Lung (tissue), 12 donors: Measurements from ENCODE around the gene OTOA. TPM values are rescaled to one million over a fixed set of nuclear protein-coding genes. Genes with fewer than 3 reads are reported as not detected.

Source experiments
- ATAC-seq: fragments of 200-7000 bp; cut with Tn5 transposase; one replicate; pipeline ENCODE4 v1.9.1; 2020; ENCODE audit warnings: moderate number of reproducible peaks; ENCODE audit not compliant: insufficient read depth, low FRiP score
- DNase-seq, 3 donors: peaks; one replicate each; pipeline ENCODE4 v3.0.0-alpha.2; 2013 to 2017
- H3K27ac ChIP-seq, 2 donors: one replicate each; pipeline ENCODE4 v1.5.1; 2013; ENCODE audit warnings: mild to moderate bottlenecking in 2 of 2, moderate library complexity in 2 of 2, control low read depth in 1 of 2, inconsistent platforms in 1 of 2, low read depth in 1 of 2, low read length in 1 of 2
- H3K27me3 ChIP-seq, 3 donors: one replicate each; pipeline ENCODE4 v1.5.1; 2013; ENCODE audit warnings: low read length in 2 of 3; ENCODE audit not compliant: control insufficient read depth in 3 of 3, insufficient read depth in 3 of 3
- H3K36me3 ChIP-seq, 4 donors: one replicate each; pipeline ENCODE4 v1.5.1; 2013; ENCODE audit warnings: low read length in 4 of 4, mild to moderate bottlenecking in 1 of 4, moderate library complexity in 1 of 4; ENCODE audit not compliant: control insufficient read depth in 4 of 4, insufficient read depth in 4 of 4
- H3K4me1 ChIP-seq, 5 donors: one replicate each; pipeline ENCODE4 v1.5.1; 2013; ENCODE audit warnings: low read length in 5 of 5, mild to moderate bottlenecking in 2 of 5, moderate library complexity in 1 of 5; ENCODE audit not compliant: control insufficient read depth in 5 of 5, insufficient read depth in 5 of 5
- H3K4me3 ChIP-seq: one replicate; pipeline ENCODE4 v1.5.1; 2013; ENCODE audit warnings: mild to moderate bottlenecking, control low read depth, moderate library complexity
- H3K9ac ChIP-seq, 2 donors: one replicate each; pipeline ENCODE4 v1.5.1; 2013; ENCODE audit warnings: low read length in 2 of 2, control low read depth in 1 of 2; ENCODE audit not compliant: insufficient read depth in 1 of 2
- H3K9me3 ChIP-seq, 4 donors: one replicate each; pipeline ENCODE4 v1.5.1; 2013; ENCODE audit warnings: low read length in 3 of 4, mild to moderate bottlenecking in 1 of 4, moderate library complexity in 1 of 4; ENCODE audit not compliant: control insufficient read depth in 4 of 4, insufficient read depth in 3 of 4
- WGBS, 2 donors: extraction: QIAGEN DNeasy Blood & Tissue Kit; methylation state at CpG; one replicate each; pipeline ENCODE4 v1.1.7; 2013; 5-methylcytosine and 5-hydroxymethylcytosine counted together
- polyA plus RNA-seq, 2 donors: library from polyadenylated mRNA; stranded (reverse); fragments of 200-250 nt; gene quantifications; one replicate each; pipeline ENCODE4 v1.2.1, GENCODE V29; 2013
- total RNA-seq, 2 donors: library from RNA; depleted of rRNA in 1 of 2; stranded (reverse); fragments of >200 nt in 1 of 2; gene quantifications; one replicate each; pipeline ENCODE4 v1.2.1, GENCODE V29; 2014 to 2021
- TF ChIP-seq, protein P1 (sequence below): IDR thresholded peaks from 2 replicates; pipeline ENCODE4 v1.5.1; 2012; ENCODE audit warnings: mild to moderate bottlenecking; ENCODE audit errors: control extremely low read depth, extremely low read depth
- donor health status: control.
- donor health status: control.
- donor health status: Bipolar disorder and iron deficiency.
- donor health status: healthy.
- donor health status: DM: yes; HTN: yes; CAD: no.

The OTOA gene
- total and polyA plus RNA-seq, 4 donors = 0.18 to 1.3 (median 0.59) TPM

DNA sequence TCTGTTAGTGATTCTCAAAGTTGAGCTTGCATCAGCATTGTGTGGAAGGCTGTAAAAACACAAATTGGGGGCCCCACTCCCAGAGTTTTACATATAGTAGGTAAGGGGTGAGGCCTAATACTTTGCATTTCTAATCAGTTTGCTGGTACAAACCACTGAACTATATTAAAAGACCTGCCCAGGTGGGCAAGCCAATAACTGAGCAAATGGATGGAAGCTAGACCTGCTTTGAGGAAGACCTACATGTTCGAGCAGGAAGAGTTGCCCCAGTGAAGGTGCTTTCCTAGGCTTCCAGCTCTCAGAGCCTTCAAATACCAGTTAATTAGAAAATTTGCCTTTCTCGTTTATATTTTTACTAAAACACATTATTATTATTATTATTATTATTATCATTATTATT is 56.8 kb downstream of the OTOA start:
- no peak for DNase-seq
- H3K9ac ChIP-seq = no peak overlapping the region
- H3K27ac ChIP-seq = no peak overlapping the region
- WGBS, 2 donors = 85 to 94% methylated on average over 2 of the region's 2 CpGs
- H3K27me3 ChIP-seq = peaks cover 0 to 2% (median 0%) of the 10 kb centered on the region in 3 donors
- H3K36me3 ChIP-seq = no peaks in the 10 kb centered on the region
- H3K9me3 ChIP-seq = no peaks in the 10 kb centered on the region
- no peak for ATAC-seq
- no peak overlapping the region for H3K4me3 ChIP-seq
- TF ChIP-seq, protein P1, sequence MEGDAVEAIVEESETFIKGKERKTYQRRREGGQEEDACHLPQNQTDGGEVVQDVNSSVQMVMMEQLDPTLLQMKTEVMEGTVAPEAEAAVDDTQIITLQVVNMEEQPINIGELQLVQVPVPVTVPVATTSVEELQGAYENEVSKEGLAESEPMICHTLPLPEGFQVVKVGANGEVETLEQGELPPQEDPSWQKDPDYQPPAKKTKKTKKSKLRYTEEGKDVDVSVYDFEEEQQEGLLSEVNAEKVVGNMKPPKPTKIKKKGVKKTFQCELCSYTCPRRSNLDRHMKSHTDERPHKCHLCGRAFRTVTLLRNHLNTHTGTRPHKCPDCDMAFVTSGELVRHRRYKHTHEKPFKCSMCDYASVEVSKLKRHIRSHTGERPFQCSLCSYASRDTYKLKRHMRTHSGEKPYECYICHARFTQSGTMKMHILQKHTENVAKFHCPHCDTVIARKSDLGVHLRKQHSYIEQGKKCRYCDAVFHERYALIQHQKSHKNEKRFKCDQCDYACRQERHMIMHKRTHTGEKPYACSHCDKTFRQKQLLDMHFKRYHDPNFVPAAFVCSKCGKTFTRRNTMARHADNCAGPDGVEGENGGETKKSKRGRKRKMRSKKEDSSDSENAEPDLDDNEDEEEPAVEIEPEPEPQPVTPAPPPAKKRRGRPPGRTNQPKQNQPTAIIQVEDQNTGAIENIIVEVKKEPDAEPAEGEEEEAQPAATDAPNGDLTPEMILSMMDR = no peak
- H3K4me1 ChIP-seq = no peaks in the 10 kb centered on the region

DNA sequence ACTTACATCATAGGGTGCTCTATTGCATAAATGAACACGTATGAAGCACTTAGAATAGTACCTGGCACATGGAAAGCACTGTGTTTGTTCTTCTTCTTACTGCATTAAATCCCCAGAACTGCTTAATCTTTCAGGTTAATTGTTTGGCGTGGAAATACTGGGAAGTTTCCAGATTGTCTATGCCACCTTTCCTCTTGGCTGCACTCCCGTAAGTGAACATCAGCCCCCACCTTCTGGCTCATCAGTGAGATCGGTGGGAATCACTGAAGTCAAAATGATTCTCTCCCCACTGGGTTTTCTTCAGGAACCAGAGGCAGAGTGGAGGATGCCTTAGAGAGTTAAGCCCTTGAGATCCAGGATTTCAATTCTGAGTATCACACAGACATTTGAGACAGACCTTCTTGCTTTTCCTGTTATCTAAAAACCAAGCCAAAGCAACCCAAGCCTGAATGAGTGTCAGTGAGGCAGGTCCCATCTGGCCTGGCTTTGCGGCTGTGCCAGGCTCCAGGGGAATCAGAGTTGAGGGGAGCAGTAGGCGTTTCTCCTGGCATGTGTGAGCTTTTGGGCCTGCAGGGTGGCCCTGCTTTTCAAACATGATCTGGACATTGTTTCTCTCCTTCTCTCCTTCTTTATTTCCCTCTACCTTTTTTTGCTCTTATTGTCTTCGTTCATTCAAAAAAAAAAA is 59.1 kb downstream of the OTOA start:
- no peak overlapping the region for H3K9ac ChIP-seq
- 79 to 80% methylated on average over 7 of the region's 7 CpGs for WGBS, 2 donors
- H3K4me1 ChIP-seq = no peaks in the 10 kb centered on the region
- TF ChIP-seq, protein P1 = no peak
- H3K27me3 ChIP-seq = peaks cover 0 to 2% (median 0%) of the 10 kb centered on the region in 3 donors
- H3K4me3 ChIP-seq = no peak overlapping the region
- H3K9me3 ChIP-seq = peaks cover 0 to 2% (median 0%) of the 10 kb centered on the region in 4 donors
- H3K36me3 ChIP-seq = no peaks in the 10 kb centered on the region
- ATAC-seq (no peak), DNase-seq (no peak)
- H3K27ac ChIP-seq = no peak overlapping the region

DNA sequence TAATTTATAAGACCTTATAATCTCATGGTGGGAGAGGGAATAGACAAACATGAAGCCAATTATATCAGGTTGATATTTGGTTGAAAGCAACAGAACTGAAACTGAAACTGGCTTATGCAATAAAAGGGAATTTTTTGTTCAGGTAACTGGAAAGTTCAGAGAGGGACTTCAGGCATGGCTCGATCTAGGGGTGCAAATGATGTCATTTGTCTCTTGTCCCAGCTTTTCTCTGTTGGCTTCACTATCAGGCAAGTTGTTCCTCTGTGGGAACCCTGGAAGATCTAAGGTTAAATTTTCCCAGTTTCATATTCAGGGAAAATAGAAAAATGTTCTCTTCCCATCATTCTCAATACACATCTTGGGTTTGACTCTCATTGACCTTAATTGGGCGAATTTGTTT is 59.8 kb downstream of the OTOA start:
- H3K4me1 ChIP-seq = no peaks in the 10 kb centered on the region
- H3K9me3 ChIP-seq = peaks cover 0 to 2% (median 0%) of the 10 kb centered on the region in 4 donors
- DNase-seq = no peak
- TF ChIP-seq, protein P1 = no peak
- peaks cover 0 to 2% (median 0%) of the 10 kb centered on the region in 3 donors for H3K27me3 ChIP-seq
- no peaks in the 10 kb centered on the region for H3K36me3 ChIP-seq
- no peak overlapping the region for H3K4me3 ChIP-seq
- H3K27ac ChIP-seq = no peak overlapping the region
- ATAC-seq = no peak
- no peak overlapping the region for H3K9ac ChIP-seq
- WGBS, 2 donors = 81 to 85% methylated on average over 2 of the region's 2 CpGs
